Measurements from ENCODE around the gene HVCN1.

The HVCN1 gene

GRCh38 chr12:110679201-110679600 lies 9.7 kb downstream of the HVCN1 start:
- Histone ChIP-seq H3K79me2 (ENCODE audit: insufficient read depth, low read length) (no peaks in the 10 kb centered on the region), H3K9me3 (ENCODE audit: insufficient read depth, low read depth, low read length) (no peaks in the 10 kb centered on the region), H3K4me3 (ENCODE audit: low read length, poor library complexity, severe bottlenecking) (no peak overlapping the region), H3K27me3 (ENCODE audit: insufficient read depth, low read length, poor library complexity, severe bottlenecking) (no peaks in the 10 kb centered on the region), H3K4me1 (ENCODE audit: insufficient read depth, low read length, poor library complexity, severe bottlenecking) (peaks cover 13% of the 10 kb centered on the region), H2AFZ (ENCODE audit: low read length) (no peak overlapping the region), H4K20me1 (ENCODE audit: insufficient read depth, low read length, poor library complexity, severe bottlenecking) (no peaks in the 10 kb centered on the region), H3K9me2 (replicated peaks; ENCODE audit: low read depth, low read length) (no peaks in the 10 kb centered on the region), H3F3A (ENCODE audit: low read depth) (peaks cover 8% of the 10 kb centered on the region; the same call in 1 of the 2 replicates), H3K4me2 (ENCODE audit: low read depth, low read length, poor library complexity, severe bottlenecking) (no peak overlapping the region), H3K9ac (ENCODE audit: low read depth, low read length, poor library complexity, severe bottlenecking) (no peak overlapping the region), H3K36me3 (ENCODE audit: insufficient read depth, low read length) (0 out of 2 replicates have a peak, but pooled peaks cover 3% of the 10 kb centered on the region)
- no peak for TF ChIP-seq CTCF (conservative IDR thresholded peaks at IDR 0.05; ENCODE audit: low read length)
- no peak for TF ChIP-seq EZH2phosphoT487 (IDR thresholded peaks at IDR 0.05; ENCODE audit: borderline replicate concordance)

GRCh38 chr12:110677982-110678381 lies 10.9 kb downstream of the HVCN1 start:
- H3F3A ChIP-seq (ENCODE audit: low read depth) = peaks cover 8% of the 10 kb centered on the region; the same call in 1 of the 2 replicates
- no peaks in the 10 kb centered on the region for H3K9me3 ChIP-seq (ENCODE audit: insufficient read depth, low read depth, low read length)
- H3K27me3 ChIP-seq (ENCODE audit: insufficient read depth, low read length, poor library complexity, severe bottlenecking) = no peaks in the 10 kb centered on the region
- H3K36me3 ChIP-seq (ENCODE audit: insufficient read depth, low read length) = 0 out of 2 replicates have a peak, but pooled peaks cover 3% of the 10 kb centered on the region
- no peaks in the 10 kb centered on the region for H4K20me1 ChIP-seq (ENCODE audit: insufficient read depth, low read length, poor library complexity, severe bottlenecking)
- H3K4me2 ChIP-seq (ENCODE audit: low read depth, low read length, poor library complexity, severe bottlenecking) = peak overlapping the region; percentile 63
- H3K4me1 ChIP-seq (ENCODE audit: insufficient read depth, low read length, poor library complexity, severe bottlenecking) = peaks cover 13% of the 10 kb centered on the region
- no peak overlapping the region for H3K9ac ChIP-seq (ENCODE audit: low read depth, low read length, poor library complexity, severe bottlenecking)
- H3K79me2 ChIP-seq (ENCODE audit: insufficient read depth, low read length) = no peaks in the 10 kb centered on the region
- no peaks in the 10 kb centered on the region for H3K9me2 ChIP-seq (replicated peaks; ENCODE audit: low read depth, low read length)
- TF ChIP-seq CTCF (conservative IDR thresholded peaks at IDR 0.05; ENCODE audit: low read length) = no peak
- TF ChIP-seq EZH2phosphoT487 (IDR thresholded peaks at IDR 0.05; ENCODE audit: borderline replicate concordance) = no peak
- no peak overlapping the region for H2AFZ ChIP-seq (ENCODE audit: low read length)
- peak overlapping the region; percentile 18 for H3K4me3 ChIP-seq (ENCODE audit: low read length, poor library complexity, severe bottlenecking)

- no peaks in the 10 kb centered on the region for H3K79me2 ChIP-seq (ENCODE audit: insufficient read depth, low read length)
- H2AFZ ChIP-seq (ENCODE audit: low read length) = no peak overlapping the region
- no peaks in the 10 kb centered on the region for H3K9me2 ChIP-seq (replicated peaks; ENCODE audit: low read depth, low read length)
- H3F3A ChIP-seq (ENCODE audit: low read depth) = peaks cover 8% of the 10 kb centered on the region; the same call in 1 of the 2 replicates
- no peaks in the 10 kb centered on the region for H4K20me1 ChIP-seq (ENCODE audit: insufficient read depth, low read length, poor library complexity, severe bottlenecking)
- H3K4me2 ChIP-seq (ENCODE audit: low read depth, low read length, poor library complexity, severe bottlenecking) = peak overlapping the region; percentile 63
- peaks cover 13% of the 10 kb centered on the region for H3K4me1 ChIP-seq (ENCODE audit: insufficient read depth, low read length, poor library complexity, severe bottlenecking)
- H3K9ac ChIP-seq (ENCODE audit: low read depth, low read length, poor library complexity, severe bottlenecking) = no peak overlapping the region
- no peaks in the 10 kb centered on the region for H3K27me3 ChIP-seq (ENCODE audit: insufficient read depth, low read length, poor library complexity, severe bottlenecking)
- H3K9me3 ChIP-seq (ENCODE audit: insufficient read depth, low read depth, low read length) = no peaks in the 10 kb centered on the region
- 0 out of 2 replicates have a peak, but pooled peaks cover 3% of the 10 kb centered on the region for H3K36me3 ChIP-seq (ENCODE audit: insufficient read depth, low read length)
- TF ChIP-seq EZH2phosphoT487 (IDR thresholded peaks at IDR 0.05; ENCODE audit: borderline replicate concordance) = no peak
- no peak for TF ChIP-seq CTCF (conservative IDR thresholded peaks at IDR 0.05; ENCODE audit: low read length)
- peak overlapping the region; percentile 18 for H3K4me3 ChIP-seq (ENCODE audit: low read length, poor library complexity, severe bottlenecking)
Measured at GRCh38 chr12:110677206-110677911, 11.6 kb downstream of the HVCN1 start.
